ENCODE data around the gene ARHGAP11A.

GRCh38 chr15:32649342-32649741, 34.0 kb downstream of the ARHGAP11A start:
- TF ChIP-seq EZH2 (IDR thresholded peaks at IDR 0.05; ENCODE audit: borderline replicate concordance, insufficient read depth, low read length, poor library complexity, severe bottlenecking): no peak
- no peak for TF ChIP-seq CTCF (IDR thresholded peaks at IDR 0.05; ENCODE audit: poor library complexity, severe bottlenecking)
